Upper lobe of left lung (tissue), 6 donors: Measurements from ENCODE around the gene POLN. TPM values are rescaled to one million over a fixed set of nuclear protein-coding genes. Genes with fewer than 3 reads are reported as not detected.
"Not testable (repeated sequence)": the region's sequence is repeated elsewhere in the genome, so short reads cannot be mapped to it uniquely, and the experiment has no call there.

Source experiments
- ATAC-seq, 2 donors: fragments of 200-7000 bp; cut with Tn5 transposase; one replicate each; pipeline ENCODE4 v1.9.1; 2022; ENCODE audit warnings: mild to moderate bottlenecking in 2 of 2, moderate library complexity in 2 of 2; ENCODE audit not compliant: low FRiP score in 2 of 2
- DNase-seq, 2 donors: peaks; one replicate each; pipeline ENCODE4 v3.0.0-alpha.2; 2019 to 2020
- H3K27ac ChIP-seq, 4 donors: fragments of 200-600 bp; sonication (generic); one replicate each; pipeline ENCODE4 v1.5.1; 2016 to 2019
- H3K27me3 ChIP-seq, 4 donors: fragments of 200-600 bp; sonication (generic); one replicate each; pipeline ENCODE4 v1.5.1; 2017 to 2019
- H3K36me3 ChIP-seq, 4 donors: fragments of 200-600 bp; sonication (generic); one replicate each; pipeline ENCODE4 v1.5.1; 2016 to 2019
- H3K4me1 ChIP-seq, 4 donors: fragments of 200-600 bp; sonication (generic); one replicate each; pipeline ENCODE4 v1.5.1; 2018 to 2019
- H3K4me3 ChIP-seq, 4 donors: fragments of 200-600 bp; sonication (generic); one replicate each; pipeline ENCODE4 v1.5.1; 2017 to 2019; ENCODE audit warnings: mild to moderate bottlenecking in 2 of 4, moderate library complexity in 1 of 4
- H3K9me3 ChIP-seq, 4 donors: fragments of 200-600 bp; sonication (generic); one replicate each; pipeline ENCODE4 v1.5.1; 2018 to 2019
- EP300 ChIP-seq, 4 donors: sonication (generic); formaldehyde crosslinking; IDR thresholded peaks; one replicate each; pipeline ENCODE4 v1.5.1; 2017; ENCODE audit warnings: antibody characterized with exemption in 4 of 4, control low read depth in 2 of 4
- POLR2A ChIP-seq, 4 donors: fragments of 450-650 bp; IDR thresholded peaks; one replicate each; pipeline ENCODE4 v1.5.1; 2016 to 2017; ENCODE audit warnings: antibody characterized with exemption in 4 of 4, mild to moderate bottlenecking in 2 of 4
- POLR2AphosphoS5 ChIP-seq, 2 donors: sonication (generic); formaldehyde crosslinking; IDR thresholded peaks; one replicate each; pipeline ENCODE4 v1.5.1; 2017; ENCODE audit warnings: antibody characterized with exemption in 2 of 2
- WGBS, 2 donors: methylation state at CpG; one replicate each; pipeline ENCODE4 v1.1.5; 2017 to 2018; 5-methylcytosine and 5-hydroxymethylcytosine counted together
- total RNA-seq, 6 donors: library from RNA; depleted of rRNA in 4 of 6; stranded (reverse); fragments of >200 nt in 4 of 6; gene quantifications; one replicate each; pipeline versions ENCODE4 v1.1.0 to v1.2.1, GENCODE V29; 2016 to 2021
- TF ChIP-seq, protein P1 (sequence below), 6 experiments: fragments of 450-650 bp in 4 of 6; fragments of 200-600 bp in 2 of 6; sonication (generic) in 2 of 6; IDR thresholded peaks; one replicate each; pipeline ENCODE4 v1.5.1; 2016 to 2019; ENCODE audit warnings: antibody characterized with exemption in 6 of 6
- donor health status: DM: no; HTN: no; CAD: no; lungs with moderate emphysema.
- donor health status: DM: no; HTN: yes; CAD: no; lungs with severe emphysema.

Gene POLN
- total RNA-seq, 6 donors from 2014 or later: 0.89 to 5.5 (median 2.6) TPM

GRCh38 chr4:2226261-2226660 is 15.7 kb downstream of the POLN start:
- ATAC-seq: no peak
- DNase-seq: no peak
- H3K36me3 ChIP-seq: peaks cover 0 to 22% (median 9%) of the 10 kb centered on the region in 4 donors
- TF ChIP-seq, protein P1, sequence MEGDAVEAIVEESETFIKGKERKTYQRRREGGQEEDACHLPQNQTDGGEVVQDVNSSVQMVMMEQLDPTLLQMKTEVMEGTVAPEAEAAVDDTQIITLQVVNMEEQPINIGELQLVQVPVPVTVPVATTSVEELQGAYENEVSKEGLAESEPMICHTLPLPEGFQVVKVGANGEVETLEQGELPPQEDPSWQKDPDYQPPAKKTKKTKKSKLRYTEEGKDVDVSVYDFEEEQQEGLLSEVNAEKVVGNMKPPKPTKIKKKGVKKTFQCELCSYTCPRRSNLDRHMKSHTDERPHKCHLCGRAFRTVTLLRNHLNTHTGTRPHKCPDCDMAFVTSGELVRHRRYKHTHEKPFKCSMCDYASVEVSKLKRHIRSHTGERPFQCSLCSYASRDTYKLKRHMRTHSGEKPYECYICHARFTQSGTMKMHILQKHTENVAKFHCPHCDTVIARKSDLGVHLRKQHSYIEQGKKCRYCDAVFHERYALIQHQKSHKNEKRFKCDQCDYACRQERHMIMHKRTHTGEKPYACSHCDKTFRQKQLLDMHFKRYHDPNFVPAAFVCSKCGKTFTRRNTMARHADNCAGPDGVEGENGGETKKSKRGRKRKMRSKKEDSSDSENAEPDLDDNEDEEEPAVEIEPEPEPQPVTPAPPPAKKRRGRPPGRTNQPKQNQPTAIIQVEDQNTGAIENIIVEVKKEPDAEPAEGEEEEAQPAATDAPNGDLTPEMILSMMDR (IDR thresholded peaks at IDR 0.05): no peak
- no peak for TF ChIP-seq POLR2A (IDR thresholded peaks at IDR 0.05)
- no peak for TF ChIP-seq POLR2AphosphoS5 (IDR thresholded peaks at IDR 0.05)
- TF ChIP-seq EP300 (IDR thresholded peaks at IDR 0.05): no peak
- H3K9me3 ChIP-seq: no peaks in the 10 kb centered on the region
- H3K4me1 ChIP-seq: no peaks in the 10 kb centered on the region
- no peaks in the 10 kb centered on the region for H3K27me3 ChIP-seq
- 90% methylated on average over 2 of the region's 2 CpGs for WGBS, 2 donors
- H3K27ac ChIP-seq: no peak overlapping the region
- H3K4me3 ChIP-seq: no peak overlapping the region

- no peak for ATAC-seq
Observed at GRCh38 chr4:2222838-2223237, 19.1 kb downstream of the POLN start.

DNA sequence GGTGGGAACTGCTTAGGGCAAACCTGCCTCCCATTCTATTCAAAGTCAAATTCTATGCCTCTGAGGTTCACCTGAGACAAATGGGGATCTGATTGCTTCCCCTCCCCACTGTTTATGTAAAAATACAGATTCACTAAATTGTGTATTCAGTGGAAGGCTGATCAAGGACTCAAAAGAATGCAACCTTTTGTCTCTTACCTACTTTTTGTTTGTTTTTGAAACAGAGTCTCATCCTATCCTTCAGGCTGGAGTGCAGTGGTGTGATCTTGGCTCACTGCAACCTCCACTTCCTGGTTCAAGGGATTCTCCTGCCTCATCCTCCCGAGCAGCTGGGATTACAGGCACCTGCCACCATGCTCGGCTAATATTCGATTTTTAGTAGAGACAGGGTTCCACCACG is 20.5 kb downstream of the POLN start:
- not testable (repeated sequence) for ATAC-seq, H3K9me3 ChIP-seq, H3K27ac ChIP-seq, H3K4me1 ChIP-seq, DNase-seq, H3K4me3 ChIP-seq, H3K27me3 ChIP-seq
- WGBS, 2 donors: 76 to 87% methylated on average over 4 of the region's 4 CpGs
- H3K36me3 ChIP-seq: peaks cover 0 to 11% (median 5%) of the 10 kb centered on the region in 4 donors

More at GRCh38 chr4:2222838-2223237, 19.1 kb downstream of the POLN start:
- 86% methylated on average over 2 of the region's 2 CpGs for WGBS, 2 donors
- no peak overlapping the region for H3K27ac ChIP-seq
- H3K9me3 ChIP-seq: no peaks in the 10 kb centered on the region
- H3K4me1 ChIP-seq: peaks cover 0 to 5% (median 0%) of the 10 kb centered on the region in 4 donors
- peaks cover 0 to 16% (median 7%) of the 10 kb centered on the region in 4 donors for H3K36me3 ChIP-seq
- DNase-seq: no peak
- TF ChIP-seq POLR2A (IDR thresholded peaks at IDR 0.05): no peak
- no peak for TF ChIP-seq POLR2AphosphoS5 (IDR thresholded peaks at IDR 0.05)
- TF ChIP-seq EP300 (IDR thresholded peaks at IDR 0.05): no peak
- TF ChIP-seq, protein P1 (IDR thresholded peaks at IDR 0.05): no peak
- H3K4me3 ChIP-seq: no peak overlapping the region
- no peaks in the 10 kb centered on the region for H3K27me3 ChIP-seq

DNA sequence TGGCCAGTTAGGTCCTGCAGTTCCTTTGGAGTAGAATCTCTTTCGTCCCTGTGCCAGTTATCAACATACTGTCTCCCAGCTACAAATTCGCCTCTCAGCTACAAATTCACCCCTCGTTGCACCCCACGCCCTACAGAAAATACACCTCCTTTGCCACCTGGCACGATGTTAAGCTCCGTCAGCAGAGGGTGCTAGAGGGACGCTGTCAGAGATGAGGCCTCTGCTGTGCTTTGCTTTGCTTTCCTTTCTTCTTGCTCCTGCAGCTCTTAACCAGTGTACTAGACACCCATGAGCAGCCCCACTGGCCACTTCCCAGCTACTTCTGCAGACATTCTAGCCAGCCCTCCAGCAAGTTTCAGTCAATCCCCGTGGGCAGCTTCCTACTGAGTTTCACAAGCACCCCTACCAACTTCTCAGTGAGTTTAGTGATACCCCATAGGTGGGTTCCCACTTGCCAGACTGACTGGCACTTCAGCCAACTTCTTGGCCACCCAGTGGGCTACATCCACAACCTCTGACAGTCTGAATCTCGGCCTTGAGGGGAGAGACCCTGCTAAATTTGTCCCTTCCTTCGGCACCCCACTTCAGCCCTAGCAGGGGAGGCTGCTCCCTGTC is 21.8 kb downstream of the POLN start:
- TF ChIP-seq, protein P1 (IDR thresholded peaks at IDR 0.05): peak; percentile 68 to 85 (median 76)
- no peak for TF ChIP-seq EP300 (IDR thresholded peaks at IDR 0.05)
- Histone ChIP-seq H3K4me1 (peaks cover 0 to 5% (median 0%) of the 10 kb centered on the region in 4 donors), H3K9me3 (no peaks in the 10 kb centered on the region), H3K4me3 (no peak overlapping the region), H3K27me3 (no peaks in the 10 kb centered on the region), H3K36me3 (peaks cover 0 to 11% (median 5%) of the 10 kb centered on the region in 4 donors), H3K27ac (no peak overlapping the region)
- 13 to 15% methylated on average over 10 of the region's 10 CpGs for WGBS, 2 donors
- DNase-seq: peak in 1 of 2 donors; percentile 68
- ATAC-seq: peak; percentile 80 to 88

- H3K9me3 ChIP-seq: no peaks in the 10 kb centered on the region
- no peaks in the 10 kb centered on the region for H3K27me3 ChIP-seq
- peaks cover 0 to 11% (median 5%) of the 10 kb centered on the region in 4 donors for H3K36me3 ChIP-seq
- DNase-seq (no peak), ATAC-seq (no peak)
- H3K27ac ChIP-seq: no peak overlapping the region
- H3K4me1 ChIP-seq: peaks cover 0 to 5% (median 0%) of the 10 kb centered on the region in 4 donors
- WGBS, 2 donors: 89 to 96% methylated on average over 6 of the region's 6 CpGs
- no peak overlapping the region for H3K4me3 ChIP-seq
- TF ChIP-seq POLR2A (IDR thresholded peaks at IDR 0.05) (no peak), POLR2AphosphoS5 (IDR thresholded peaks at IDR 0.05) (no peak), EP300 (IDR thresholded peaks at IDR 0.05) (no peak)
- TF ChIP-seq, protein P1 (IDR thresholded peaks at IDR 0.05): no peak
Observed at GRCh38 chr4:2219233-2219760, 22.6 kb downstream of the POLN start.
